PFSK-1 (cell line): Measurements from ENCODE around the gene PRIMA1.

Experiments used
- POLR2AphosphoS5 ChIP-seq: IDR thresholded peaks from 2 replicates; pipeline ENCODE4 v1.6.1; 2012; ENCODE audit warnings: low read depth, mild to moderate bottlenecking, control low read depth, low read length, moderate library complexity
- SIN3A ChIP-seq: IDR thresholded peaks from 2 replicates; pipeline ENCODE4 v1.6.1; 2012; ENCODE audit warnings: mild to moderate bottlenecking, low read length, moderate library complexity, borderline replicate concordance; ENCODE audit not compliant: insufficient read depth

- TF ChIP-seq SIN3A (no peak), POLR2AphosphoS5 (no peak)
These were observed 60.2 kb downstream of the PRIMA1 start for GRCh38 chr14:93727917-93728650.
